KOPT-K1 (cell line): ENCODE results near the gene EXOG.

Source experiments
- H3K27ac ChIP-seq: fragments of 200-600 bp; sonication (generic); 2 replicates; pipeline ENCODE4 v1.5.1; 2016; ENCODE audit warnings: antibody characterized with exemption, mild to moderate bottlenecking, low read depth, low read length; ENCODE audit not compliant: poor library complexity, severe bottlenecking
- H3K36me3 ChIP-seq: fragments of 200-600 bp; sonication (generic); 2 replicates; pipeline ENCODE4 v1.5.1; 2017; ENCODE audit warnings: antibody characterized with exemption, mild to moderate bottlenecking, low read length, moderate library complexity; ENCODE audit not compliant: insufficient read depth
- H3K9me3 ChIP-seq: fragments of 200-600 bp; sonication (generic); 2 replicates; pipeline ENCODE4 v1.5.1; 2017; ENCODE audit warnings: antibody characterized with exemption, low read length, mild to moderate bottlenecking; ENCODE audit not compliant: insufficient read depth, poor library complexity, severe bottlenecking

The EXOG gene

DNA sequence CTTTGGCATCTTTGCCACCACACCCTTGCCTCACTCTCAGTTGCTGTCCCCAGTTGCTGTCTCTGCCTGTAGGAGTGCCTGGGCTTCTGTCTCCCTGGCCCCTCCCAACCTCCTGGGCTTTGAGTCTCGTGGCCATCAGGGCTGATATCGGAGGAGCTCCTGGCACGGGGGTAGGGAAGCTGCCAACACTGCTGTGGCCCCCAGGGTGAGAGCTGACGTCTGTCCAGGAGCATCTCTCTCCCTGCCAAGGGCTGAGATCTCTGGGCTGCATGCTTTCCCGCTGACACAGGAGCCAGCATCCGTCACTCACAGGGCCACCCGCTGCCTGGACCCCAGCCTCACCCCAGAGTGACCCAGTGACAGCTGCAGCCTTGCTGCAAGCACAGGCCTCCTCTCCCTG, 47.4 kb downstream of the EXOG start:
- H3K36me3 ChIP-seq, result no peaks in the 10 kb centered on the region
- H3K27ac ChIP-seq, result no peak overlapping the region
- H3K9me3 ChIP-seq, result no peaks in the 10 kb centered on the region

DNA sequence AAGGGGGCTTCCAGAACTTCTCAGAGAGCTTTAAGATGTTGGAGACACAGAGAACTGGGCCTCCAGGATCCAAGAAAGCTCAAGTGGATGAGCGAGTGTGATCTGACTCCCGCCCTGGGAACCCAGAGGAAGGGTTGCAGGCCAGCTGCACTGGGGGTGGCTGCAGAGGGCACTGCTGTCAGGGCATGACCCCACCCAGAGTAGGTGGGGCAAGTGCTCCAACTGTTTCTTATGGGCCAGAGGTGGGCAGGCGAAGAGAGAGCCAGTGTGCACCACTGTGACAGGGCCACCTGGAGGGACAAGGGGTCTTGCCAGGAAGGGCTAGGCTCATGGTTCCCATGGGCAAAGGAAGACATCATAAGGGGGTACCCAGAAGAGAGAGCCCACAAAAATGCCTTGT, 48.8 kb downstream of the EXOG start:
- Histone ChIP-seq H3K27ac (no peak overlapping the region), H3K36me3 (no peaks in the 10 kb centered on the region), H3K9me3 (no peaks in the 10 kb centered on the region)

DNA sequence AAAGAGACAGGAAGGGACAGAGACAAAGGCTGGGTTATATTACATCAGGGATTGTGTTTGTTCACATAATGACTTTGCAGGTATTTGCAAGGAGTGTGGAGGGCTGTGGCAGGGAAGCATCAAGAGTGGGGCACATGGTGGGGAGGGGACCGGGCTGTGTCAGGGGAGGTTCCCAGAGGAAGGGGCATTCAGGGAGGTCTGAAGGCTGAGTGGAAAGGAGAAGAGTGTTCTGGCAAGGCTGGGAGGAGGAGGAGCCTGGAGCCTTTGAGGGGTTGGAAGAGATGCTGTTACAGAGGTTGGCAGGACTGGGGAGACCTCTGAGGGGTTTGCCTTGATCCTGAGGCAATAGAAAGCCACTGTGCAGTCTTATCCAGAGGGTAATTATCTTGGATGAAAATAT, 49.4 kb downstream of the EXOG start:
- Histone ChIP-seq H3K9me3 (no peaks in the 10 kb centered on the region), H3K27ac (no peak overlapping the region), H3K36me3 (no peaks in the 10 kb centered on the region)

DNA sequence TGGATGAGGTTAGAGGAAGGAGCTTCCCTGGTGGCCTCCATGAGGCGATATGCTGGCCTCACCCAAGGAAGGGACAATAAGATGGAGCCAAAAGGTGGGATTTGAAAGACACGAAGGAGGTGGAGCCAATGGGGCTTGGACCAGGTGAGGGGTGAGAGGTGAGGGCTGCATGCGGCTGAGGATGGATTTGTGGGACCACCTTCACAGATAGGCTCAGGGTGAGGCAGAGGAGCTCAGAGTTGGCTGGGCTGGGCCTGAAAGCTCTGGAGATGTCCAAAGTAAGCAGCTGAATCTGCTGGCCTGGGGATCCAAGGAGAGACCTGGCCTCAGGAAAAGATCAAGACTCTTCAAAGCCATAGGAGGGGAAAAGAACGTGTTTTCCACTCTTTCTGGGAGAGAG, 49.8 kb downstream of the EXOG start:
- H3K9me3 ChIP-seq, result no peaks in the 10 kb centered on the region
- no peaks in the 10 kb centered on the region for H3K36me3 ChIP-seq
- no peak overlapping the region for H3K27ac ChIP-seq

DNA sequence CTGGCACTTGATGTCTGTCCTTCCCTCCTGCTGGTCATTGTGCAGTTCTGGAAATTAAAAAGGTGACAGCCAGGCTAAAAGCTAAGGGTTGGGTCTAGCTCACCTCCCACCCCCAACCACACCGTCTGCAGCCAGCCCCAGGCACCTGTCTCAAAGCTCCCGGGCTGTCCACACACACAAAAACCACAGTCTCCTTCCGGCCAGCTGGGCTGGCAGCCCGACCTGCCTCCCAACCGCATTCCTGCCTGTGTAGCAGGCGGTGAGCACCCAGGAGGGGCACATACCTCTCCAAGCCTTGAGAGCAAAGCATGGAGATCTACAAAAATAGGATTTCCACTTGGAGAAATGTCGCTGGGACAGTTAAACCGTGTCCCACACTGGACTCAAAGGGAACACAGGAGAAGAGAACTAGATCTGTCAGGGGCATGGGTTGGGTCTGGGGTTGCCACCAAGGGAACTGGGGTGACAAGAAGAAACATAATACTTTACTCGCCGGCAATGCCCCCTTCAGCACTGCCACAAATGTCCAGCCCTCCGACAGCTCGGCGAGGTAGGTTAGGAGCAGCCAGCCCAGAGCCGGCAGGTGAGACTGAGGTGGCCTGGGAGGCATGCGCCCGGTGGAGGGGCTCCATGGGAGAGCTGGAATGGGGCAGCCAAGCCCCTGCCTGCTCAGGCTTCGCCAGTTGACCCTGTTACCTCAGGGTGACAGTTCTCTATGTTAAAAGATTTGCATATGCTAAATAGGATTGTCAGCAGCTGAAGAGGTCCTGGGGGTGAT, 52.2 kb downstream of the EXOG start:
- H3K9me3 ChIP-seq, result no peaks in the 10 kb centered on the region
- no peak overlapping the region for H3K27ac ChIP-seq
- H3K36me3 ChIP-seq, result no peaks in the 10 kb centered on the region

DNA sequence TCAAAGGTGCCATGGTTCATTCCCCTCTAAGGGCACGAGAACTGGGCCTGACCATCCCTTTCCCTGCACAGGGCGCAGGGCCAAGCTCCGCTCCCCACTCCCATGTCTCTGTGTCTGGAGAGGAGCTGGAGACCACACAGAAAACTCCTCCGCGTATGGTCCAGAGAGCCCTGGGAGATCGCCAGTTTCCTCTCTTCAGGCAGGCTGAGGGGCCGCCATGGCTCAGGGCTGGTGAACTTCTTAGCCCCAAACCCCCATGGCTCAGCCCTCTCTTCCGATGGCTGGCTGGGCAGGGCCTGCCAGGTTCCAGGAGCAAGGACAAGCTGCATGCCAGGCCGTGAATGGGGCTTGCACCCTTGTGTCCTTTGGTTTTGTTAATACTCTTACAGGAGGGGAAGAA, 52.9 kb downstream of the EXOG start:
- Histone ChIP-seq H3K27ac (no peak overlapping the region), H3K9me3 (no peaks in the 10 kb centered on the region), H3K36me3 (no peaks in the 10 kb centered on the region)

DNA sequence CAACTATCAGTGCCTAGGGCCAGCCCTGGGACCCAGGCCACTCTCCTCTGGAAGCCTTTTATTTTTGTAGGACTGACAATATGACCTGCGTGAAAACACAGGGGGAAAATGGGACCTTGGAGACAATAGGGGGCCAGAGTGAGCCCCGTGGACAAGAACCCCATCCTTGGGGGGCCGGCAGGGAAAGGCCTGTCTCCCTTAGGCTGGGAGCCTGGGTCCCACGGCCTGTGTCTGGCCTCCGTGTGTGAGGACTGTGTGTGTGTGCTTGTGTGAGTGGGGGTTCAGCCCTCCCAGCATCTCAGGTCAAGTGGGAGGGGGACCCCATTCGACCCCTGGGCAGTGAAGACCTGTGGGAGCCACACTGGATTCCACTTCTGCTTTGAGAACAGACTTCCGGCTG, 53.3 kb downstream of the EXOG start:
- Histone ChIP-seq H3K9me3 (no peaks in the 10 kb centered on the region), H3K36me3 (no peaks in the 10 kb centered on the region), H3K27ac (no peak overlapping the region)

DNA sequence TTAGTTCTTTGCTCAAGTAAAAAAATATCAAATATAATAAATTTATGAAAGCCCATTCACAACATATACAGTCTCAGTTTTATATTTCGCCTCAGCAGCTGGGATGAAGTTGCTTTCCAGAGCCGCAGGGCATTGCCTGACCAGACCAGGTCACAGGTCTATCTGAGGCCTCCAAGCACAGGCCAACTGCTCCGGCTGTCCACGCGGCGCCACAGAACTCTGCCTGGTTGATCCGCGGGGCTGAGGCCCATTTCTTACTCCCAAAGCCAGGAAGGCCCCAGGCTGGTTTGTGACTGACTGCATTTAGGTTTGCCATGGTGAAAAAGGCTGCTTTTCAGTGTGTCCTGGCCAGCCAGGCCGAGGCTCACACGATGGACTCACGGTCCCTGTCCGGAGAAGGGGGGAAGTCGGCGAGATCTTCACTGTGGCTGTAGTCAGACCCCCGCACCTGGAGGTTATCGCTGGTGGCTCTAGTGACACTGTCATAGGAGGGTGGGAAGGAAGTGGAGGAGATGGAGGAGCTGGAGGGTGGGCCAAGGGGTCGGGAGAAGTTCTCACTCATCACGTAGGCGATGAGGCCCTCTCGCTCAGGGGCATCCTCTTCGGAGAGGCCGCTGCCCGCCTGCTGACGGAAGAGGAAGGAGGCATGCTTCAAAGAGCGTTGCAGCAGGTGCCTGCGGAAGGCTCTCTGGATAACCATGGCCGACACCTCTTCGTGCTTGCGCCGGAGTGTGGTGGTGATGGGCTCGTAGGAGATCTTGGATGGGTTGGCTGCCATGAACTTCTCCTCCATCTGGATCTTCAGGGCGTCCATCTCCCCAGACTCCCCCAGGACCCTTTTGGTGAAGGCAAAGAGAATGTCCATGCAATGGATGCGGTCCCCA, 54.1 kb downstream of the EXOG start:
- H3K27ac ChIP-seq, result no peak overlapping the region
- H3K9me3 ChIP-seq, result no peaks in the 10 kb centered on the region
- H3K36me3 ChIP-seq, result no peaks in the 10 kb centered on the region

DNA sequence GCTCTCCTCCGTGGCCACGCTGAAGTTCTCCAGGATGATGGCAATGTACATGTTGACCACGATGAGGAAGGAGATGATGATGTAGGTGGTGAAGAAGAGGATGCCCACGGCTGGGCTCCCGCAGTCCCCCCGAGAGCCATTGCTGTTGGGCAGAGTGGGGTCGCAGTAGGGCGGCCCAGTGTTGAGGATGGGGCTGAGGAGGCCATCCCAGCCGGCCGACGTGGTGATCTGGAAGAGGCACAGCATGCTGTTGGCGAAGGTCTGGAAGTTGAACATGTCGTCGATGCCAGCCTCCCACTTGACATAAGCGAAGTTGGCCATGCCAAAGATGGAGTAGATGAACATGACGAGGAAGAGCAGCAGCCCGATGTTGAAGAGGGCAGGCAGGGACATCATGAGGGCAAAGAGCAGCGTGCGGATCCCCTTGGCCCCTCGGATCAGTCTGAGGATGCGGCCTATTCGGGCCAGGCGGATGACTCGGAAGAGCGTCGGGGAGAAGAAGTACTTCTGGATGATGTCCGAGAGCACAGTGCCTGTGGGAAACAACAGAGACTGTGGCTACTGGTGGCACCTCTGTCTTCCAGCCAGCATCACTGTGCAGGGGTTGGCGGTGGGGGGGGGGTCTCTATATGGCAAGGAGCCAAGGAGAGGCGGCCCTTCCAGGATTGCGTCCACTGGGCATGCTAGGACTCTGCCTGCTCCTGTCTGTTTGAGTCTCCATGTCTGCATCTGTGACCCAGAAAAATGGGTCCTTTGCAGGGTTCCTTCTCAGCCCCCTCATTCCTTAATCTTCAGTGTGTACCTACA, 55.1 kb downstream of the EXOG start:
- Histone ChIP-seq H3K36me3 (no peaks in the 10 kb centered on the region), H3K9me3 (no peaks in the 10 kb centered on the region), H3K27ac (no peak overlapping the region)

DNA sequence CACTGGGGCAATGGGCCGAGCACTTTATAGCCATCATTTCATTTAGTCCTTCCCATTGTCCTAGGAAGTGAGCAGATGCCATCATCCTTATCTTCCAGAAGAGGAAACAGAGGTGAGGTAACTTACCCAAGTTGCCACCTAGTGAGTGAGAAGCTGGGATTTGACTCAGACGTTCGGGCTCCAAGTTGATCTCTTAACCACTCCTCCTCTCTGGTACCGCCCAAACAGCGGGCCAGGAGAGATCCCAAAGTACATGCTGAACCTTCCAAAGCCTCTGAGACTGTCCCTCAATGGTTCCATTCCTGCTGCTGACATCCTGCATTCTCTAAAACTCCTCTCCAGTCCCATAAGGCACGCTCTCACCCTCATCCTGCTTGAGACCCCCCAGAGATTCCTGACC, 56.2 kb downstream of the EXOG start:
- H3K27ac ChIP-seq, result no peak overlapping the region
- H3K9me3 ChIP-seq, result no peaks in the 10 kb centered on the region
- H3K36me3 ChIP-seq, result no peaks in the 10 kb centered on the region

DNA sequence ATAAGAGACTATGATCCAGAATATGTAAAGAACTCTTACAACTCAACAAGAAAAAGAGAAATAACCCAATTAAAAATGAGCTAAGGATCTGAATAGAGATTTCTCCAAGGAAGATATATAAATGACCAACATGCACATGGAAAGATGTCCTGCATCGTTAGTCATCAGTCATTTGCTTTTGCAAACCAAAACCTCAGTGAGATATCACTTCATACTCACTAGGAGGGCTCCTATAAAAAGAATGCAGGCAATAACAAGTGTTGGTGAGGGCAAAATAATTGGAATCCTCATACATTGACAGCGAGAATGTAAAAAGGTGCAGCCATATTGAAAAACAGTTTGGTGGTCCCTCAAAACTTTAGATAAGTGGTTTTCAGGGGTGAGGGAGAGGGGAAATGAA, 56.9 kb downstream of the EXOG start:
- Histone ChIP-seq H3K27ac (no peak overlapping the region), H3K9me3 (no peaks in the 10 kb centered on the region), H3K36me3 (no peaks in the 10 kb centered on the region)

DNA sequence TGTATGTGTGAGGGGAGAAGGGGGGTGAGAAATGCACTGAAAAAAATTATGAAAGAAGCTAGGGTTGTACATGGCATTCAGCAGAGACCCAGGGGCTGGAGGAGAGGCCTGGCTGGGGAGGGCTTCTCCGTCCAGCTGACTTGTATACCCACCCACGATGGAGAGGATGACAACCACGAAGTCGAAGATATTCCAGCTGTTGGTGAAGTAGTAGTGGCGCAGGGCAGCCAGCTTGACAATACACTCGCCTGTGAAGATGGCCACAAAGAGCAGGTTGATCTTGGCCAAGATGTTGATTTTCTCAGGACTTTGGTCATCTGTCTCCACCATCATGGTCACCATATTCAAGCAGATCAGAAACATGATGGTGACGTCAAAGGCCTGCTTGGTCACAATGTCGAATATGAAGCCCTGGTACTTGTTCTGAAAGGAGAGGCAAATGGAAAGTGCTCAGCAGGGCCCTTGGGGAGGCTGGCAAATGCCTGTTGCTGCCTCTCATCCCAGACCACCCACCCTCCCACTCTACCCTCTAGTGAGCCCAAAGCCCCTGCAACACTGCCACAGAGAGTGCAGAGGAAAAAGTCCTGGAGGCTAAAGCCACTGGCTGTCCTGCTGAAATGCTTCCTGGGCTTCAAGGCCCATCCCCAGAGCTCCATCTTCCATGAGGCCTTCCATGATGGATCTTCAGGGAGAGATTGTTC, 58.1 kb downstream of the EXOG start:
- no peaks in the 10 kb centered on the region for H3K9me3 ChIP-seq
- no peaks in the 10 kb centered on the region for H3K36me3 ChIP-seq
- no peak overlapping the region for H3K27ac ChIP-seq

DNA sequence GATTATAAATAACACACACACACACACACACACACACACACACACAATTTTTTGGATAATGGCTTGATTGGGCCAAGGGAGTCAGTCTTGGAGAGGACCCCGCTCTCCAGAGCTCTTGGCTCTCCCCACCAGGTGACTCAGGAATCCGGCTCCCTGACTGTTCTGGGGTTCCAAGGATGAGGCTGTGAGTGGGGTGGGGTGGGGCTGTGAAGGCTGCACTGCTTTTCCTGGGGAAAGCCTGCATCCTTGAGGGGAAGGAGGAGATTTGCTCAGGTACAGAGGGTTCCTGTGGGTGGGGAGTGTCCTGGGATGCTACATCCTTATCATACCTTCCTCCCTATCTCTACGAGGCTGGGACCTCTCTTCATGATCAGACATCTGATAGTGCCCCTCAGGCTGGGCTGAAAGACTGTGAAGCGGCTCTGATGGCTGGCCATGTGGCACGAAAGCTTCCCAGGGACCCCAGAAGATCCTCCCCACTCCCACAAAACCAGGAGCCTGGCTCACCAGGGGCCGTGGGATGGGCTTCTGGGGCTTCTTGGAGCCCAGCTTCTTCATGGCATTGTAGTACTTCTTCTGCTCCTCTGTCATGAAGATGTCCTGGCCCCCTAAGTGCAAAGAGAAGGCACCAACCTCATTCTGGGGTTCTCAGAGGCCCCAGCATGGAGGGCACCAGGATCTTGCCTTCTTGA, 59.2 kb downstream of the EXOG start:
- Histone ChIP-seq H3K9me3 (no peaks in the 10 kb centered on the region), H3K36me3 (no peaks in the 10 kb centered on the region)

DNA sequence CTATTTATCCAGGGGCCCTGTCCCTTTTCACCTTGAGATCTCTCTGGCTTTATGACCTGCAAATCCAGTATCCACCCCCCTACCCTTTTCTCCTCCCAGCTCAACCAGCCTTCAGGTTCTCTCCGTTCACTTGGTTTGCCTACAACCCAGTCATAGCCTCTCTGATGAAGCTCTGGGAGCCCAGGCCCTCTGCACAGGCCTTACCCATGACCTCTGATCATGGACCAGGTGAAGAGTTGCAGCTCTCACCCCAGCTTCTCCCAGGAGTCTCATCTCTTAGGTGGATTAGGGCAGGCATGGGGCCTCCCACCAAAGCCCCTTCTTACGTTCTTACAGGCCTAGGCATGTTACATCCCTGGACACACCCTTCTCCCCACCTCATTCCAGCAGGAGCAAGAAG, 59.8 kb downstream of the EXOG start:
- Histone ChIP-seq H3K9me3 (no peaks in the 10 kb centered on the region), H3K27ac (no peak overlapping the region), H3K36me3 (no peaks in the 10 kb centered on the region)

More for the DNA sequence above, 59.2 kb downstream of the EXOG start:
- H3K27ac ChIP-seq, result no peak overlapping the region
